ENCODE results near the gene AKAP5.

- TF ChIP-seq EZH2 (IDR thresholded peaks at IDR 0.05; ENCODE audit: low read depth, low read length, severe bottlenecking) (no peak), CBX5 (IDR thresholded peaks at IDR 0.05; ENCODE audit: low read depth, low read length) (no peak), CTCF (IDR thresholded peaks at IDR 0.05; ENCODE audit: control extremely low read depth in 1 of 3, insufficient read depth in 1 of 3, low read depth in 1 of 3, low read length in 3 of 3) (0 out of 4 replicates have a peak, but pooled peaks of 1 of the 3 experiments have one; percentile 15)
These were observed at the start of gene AKAP5 for GRCh38 chr14:64465191-64465822.
